CD4-positive, CD25-positive, alpha-beta regulatory T cell (primary cell): Measurements from ENCODE around the gene NFE2L3. TPM values are rescaled to one million over a fixed set of nuclear protein-coding genes. Genes with fewer than 3 reads are reported as not detected.
A peak's percentile ranks its signal among the peaks of the same experiment; 100 is the strongest.
"Not testable (repeated sequence)": the region's sequence is repeated elsewhere in the genome, so short reads cannot be mapped to it uniquely, and the experiment has no call there.

ENCODE experiments used
- ATAC-seq, 2 donors: fragments of 150-1000 bp; cut with Tn5 transposase; one replicate each; pipeline ENCODE4 v1.10.0; 2021; ENCODE audit warnings: low read depth in 2 of 2, moderate number of reproducible peaks in 2 of 2, moderate library complexity in 1 of 2
- DNase-seq, 3 donors: peaks; one replicate each; pipeline versions ENCODE4 v3.0.0 to v3.0.0-alpha.2; 2012 to 2022; ENCODE audit warnings: mixed read lengths in 1 of 3
- H3K27ac ChIP-seq: one replicate; pipeline ENCODE4 v1.7.0; 2013; ENCODE audit warnings: mild to moderate bottlenecking, low read length; ENCODE audit not compliant: insufficient read depth, poor library complexity, severe bottlenecking
- H3K27me3 ChIP-seq: one replicate; pipeline ENCODE4 v1.7.0; 2013; ENCODE audit warnings: low read length; ENCODE audit not compliant: control insufficient read depth, insufficient read depth
- H3K36me3 ChIP-seq: one replicate; pipeline ENCODE4 v1.7.0; 2013; ENCODE audit warnings: mild to moderate bottlenecking, low read length, moderate library complexity; ENCODE audit not compliant: control insufficient read depth, insufficient read depth
- H3K4me1 ChIP-seq: 2 replicates; pipeline ENCODE4 v1.7.0; 2013; ENCODE audit warnings: mild to moderate bottlenecking, low read length; ENCODE audit not compliant: insufficient read depth, control insufficient read depth, poor library complexity, severe bottlenecking
- H3K4me3 ChIP-seq: one replicate; pipeline ENCODE4 v1.7.0; 2013; ENCODE audit warnings: low read depth, mild to moderate bottlenecking, low read length, moderate library complexity
- H3K9me3 ChIP-seq, 2 experiments: 1 replicate in 1 of 2; 2 replicates in 1 of 2; pipeline ENCODE4 v1.7.0; 2013; ENCODE audit warnings: low read length in 2 of 2, mild to moderate bottlenecking in 1 of 2, moderate library complexity in 1 of 2; ENCODE audit not compliant: control insufficient read depth in 2 of 2
- H3K27ac Mint-ChIP-seq, 3 donors: one replicate each; pipeline ENCODE4 v1.8.0; 2020 to 2022; ENCODE audit warnings: mild to moderate bottlenecking in 3 of 3, mixed read lengths in 3 of 3, moderate library complexity in 2 of 3
- H3K27me3 Mint-ChIP-seq: one replicate; pipeline ENCODE4 v1.8.0; 2022; ENCODE audit warnings: mild to moderate bottlenecking, mixed read lengths
- H3K36me3 Mint-ChIP-seq: one replicate; pipeline ENCODE4 v1.8.0; 2020; ENCODE audit warnings: mixed read lengths
- H3K4me1 Mint-ChIP-seq, 4 donors: one replicate each; pipeline ENCODE4 v1.8.0; 2020 to 2022; ENCODE audit warnings: mixed read lengths in 4 of 4, mild to moderate bottlenecking in 1 of 4
- H3K4me3 Mint-ChIP-seq, 4 donors: one replicate each; pipeline ENCODE4 v1.8.0; 2020 to 2022; ENCODE audit warnings: mild to moderate bottlenecking in 4 of 4, mixed read lengths in 4 of 4, moderate library complexity in 3 of 4
- H3K9me3 Mint-ChIP-seq, 7 donors: one replicate each; pipeline ENCODE4 v1.8.0; 2020 to 2022; ENCODE audit warnings: mixed read lengths in 7 of 7, mild to moderate bottlenecking in 3 of 7, moderate library complexity in 2 of 7
- polyA plus RNA-seq, 4 donors: library from polyadenylated mRNA; unstranded; fragments of 300-500 nt; fragmentation: Illumina TruSeq; gene quantifications; one replicate each; pipeline ENCODE4 v1.2.3, GENCODE V29; 2021
- total RNA-seq: library from RNA; stranded (reverse); gene quantifications from one replicate; pipeline ENCODE4 v1.2.3, GENCODE V29; 2022

NFE2L3 gene
- total and polyA plus RNA-seq, 5 donors from 2014 or later, result 8.8 to 13.9 (median 12.8) TPM

DNA sequence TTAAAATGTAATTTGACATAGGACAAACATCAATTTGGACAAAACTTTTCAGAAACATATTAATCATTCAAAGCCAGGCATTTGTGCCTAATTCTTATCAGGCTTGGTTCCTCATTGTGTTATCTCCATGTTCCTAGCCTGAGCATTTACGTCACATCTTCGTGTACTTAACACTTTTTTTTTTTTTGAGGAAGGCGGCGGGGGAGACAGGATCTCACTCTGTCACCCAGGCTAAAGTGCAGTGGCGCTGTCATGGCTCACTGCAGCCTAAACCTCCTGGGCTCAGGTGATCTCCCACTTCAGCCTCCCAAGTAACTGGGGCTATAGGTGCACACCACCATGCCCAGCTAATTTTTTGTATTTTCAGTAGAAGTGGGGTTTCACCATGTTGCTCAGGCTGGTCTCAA lies 28.8 kb downstream of the NFE2L3 start:
- ATAC-seq (no peak), DNase-seq (no peak)
- Mint-ChIP-seq H3K27ac (peak overlapping the region in 1 of 3 donors; percentile 33), H3K4me3 (no peak overlapping the region), H3K9me3 (peaks cover 0 to 1% (median 0%) of the 10 kb centered on the region in 7 donors), H3K27me3 (no peaks in the 10 kb centered on the region), H3K4me1 (peaks cover 19 to 71% (median 46%) of the 10 kb centered on the region in 4 donors), H3K36me3 (peaks cover 27% of the 10 kb centered on the region)
- Histone ChIP-seq H3K27me3 (no peaks in the 10 kb centered on the region), H3K9me3 (no peaks in the 10 kb centered on the region), H3K27ac (no peak overlapping the region), H3K36me3 (peaks cover 4% of the 10 kb centered on the region), H3K4me1 (peaks cover 4% of the 10 kb centered on the region), H3K4me3 (no peak overlapping the region)

DNA sequence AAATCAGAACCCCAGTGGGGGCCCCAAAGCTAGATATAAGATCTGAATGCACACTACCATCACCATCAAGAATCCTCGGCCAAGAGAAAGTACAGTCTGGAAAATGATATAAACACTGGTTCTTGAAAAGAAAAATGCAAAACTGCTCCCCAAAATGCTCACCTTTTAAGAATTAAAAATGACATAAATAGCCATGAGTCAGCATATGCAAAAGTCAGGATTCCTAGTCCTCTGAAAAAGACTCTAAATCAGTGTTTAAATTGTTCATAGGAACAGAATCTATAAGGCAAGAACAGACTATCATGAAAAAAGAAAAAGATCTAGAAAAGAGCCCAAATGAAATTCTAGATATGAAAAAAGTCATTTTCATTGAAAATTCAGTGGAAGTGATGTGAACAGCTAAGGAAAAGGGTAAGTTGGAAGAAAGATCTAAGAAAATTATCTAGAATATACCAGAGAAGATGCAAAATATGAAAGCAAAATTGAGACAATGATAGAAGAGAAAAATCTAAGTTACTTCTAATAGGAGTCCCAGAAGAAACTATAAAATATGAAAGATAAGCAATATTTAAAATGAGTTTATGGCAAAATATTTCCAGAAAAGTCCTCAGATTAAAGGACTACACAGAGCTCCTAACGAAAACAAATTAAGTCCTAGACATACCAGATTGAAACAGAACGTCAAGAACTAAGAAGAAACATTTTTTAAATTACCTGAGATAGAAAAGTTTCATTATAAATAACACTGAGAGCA lies 29.7 kb downstream of the NFE2L3 start:
- Mint-ChIP-seq H3K9me3 (peaks cover 0 to 1% (median 0%) of the 10 kb centered on the region in 7 donors), H3K27me3 (no peaks in the 10 kb centered on the region), H3K27ac (peak overlapping the region in 1 of 3 donors; percentile 67), H3K36me3 (peaks cover 27% of the 10 kb centered on the region), H3K4me3 (no peak overlapping the region), H3K4me1 (peaks cover 22 to 77% (median 52%) of the 10 kb centered on the region in 4 donors)
- Histone ChIP-seq H3K36me3 (peaks cover 9% of the 10 kb centered on the region), H3K9me3 (no peaks in the 10 kb centered on the region), H3K27me3 (no peaks in the 10 kb centered on the region), H3K4me3 (no peak overlapping the region), H3K4me1 (peaks cover 7% of the 10 kb centered on the region), H3K27ac (no peak overlapping the region)
- no peak for ATAC-seq
- DNase-seq, result no peak

GRCh38 chr7:26182283-26182682 lies 30.3 kb downstream of the NFE2L3 start:
- H3K36me3 ChIP-seq, result peaks cover 9% of the 10 kb centered on the region
- no peak overlapping the region for H3K27ac ChIP-seq
- H3K9me3 ChIP-seq, result no peaks in the 10 kb centered on the region
- Mint-ChIP-seq H3K36me3 (peaks cover 29% of the 10 kb centered on the region), H3K27ac (peak overlapping the region in 1 of 3 donors; percentile 76), H3K4me1 (peaks cover 27 to 79% (median 58%) of the 10 kb centered on the region in 4 donors), H3K27me3 (no peaks in the 10 kb centered on the region), H3K9me3 (peaks cover 0 to 1% (median 0%) of the 10 kb centered on the region in 7 donors), H3K4me3 (no peak overlapping the region)
- H3K27me3 ChIP-seq, result no peaks in the 10 kb centered on the region
- ATAC-seq (no peak), DNase-seq (no peak)
- H3K4me1 ChIP-seq, result peaks cover 14% of the 10 kb centered on the region
- H3K4me3 ChIP-seq, result no peak overlapping the region

GRCh38 chr7:26182706-26183105 lies 30.7 kb downstream of the NFE2L3 start:
- Mint-ChIP-seq H3K27ac (peak overlapping the region in 2 of 3 donors; percentile 24 to 76), H3K4me1 (peaks cover 31 to 80% (median 61%) of the 10 kb centered on the region in 4 donors), H3K4me3 (no peak overlapping the region), H3K36me3 (peaks cover 32% of the 10 kb centered on the region), H3K9me3 (peaks cover 0 to 1% (median 0%) of the 10 kb centered on the region in 7 donors), H3K27me3 (no peaks in the 10 kb centered on the region)
- no peak for DNase-seq
- H3K27me3 ChIP-seq, result no peaks in the 10 kb centered on the region
- no peak for ATAC-seq
- no peak overlapping the region for H3K4me3 ChIP-seq
- no peaks in the 10 kb centered on the region for H3K9me3 ChIP-seq
- H3K27ac ChIP-seq, result no peak overlapping the region
- peaks cover 9% of the 10 kb centered on the region for H3K36me3 ChIP-seq
- H3K4me1 ChIP-seq, result peaks cover 18% of the 10 kb centered on the region

GRCh38 chr7:26183545-26184280 lies 31.7 kb downstream of the NFE2L3 start:
- H3K36me3 ChIP-seq, result peaks cover 18% of the 10 kb centered on the region
- Mint-ChIP-seq H3K4me1 (peaks cover 31 to 85% (median 61%) of the 10 kb centered on the region in 4 donors), H3K36me3 (peaks cover 30% of the 10 kb centered on the region), H3K4me3 (peak overlapping the region in 1 of 4 donors; percentile 30), H3K9me3 (peaks cover 0 to 1% (median 0%) of the 10 kb centered on the region in 7 donors), H3K27me3 (no peaks in the 10 kb centered on the region), H3K27ac (peak overlapping the region in 2 of 3 donors; percentile 54 to 55)
- DNase-seq (no peak), ATAC-seq (no peak)
- no peak overlapping the region for H3K4me3 ChIP-seq
- H3K27ac ChIP-seq, result no peak overlapping the region
- H3K27me3 ChIP-seq, result no peaks in the 10 kb centered on the region
- peaks cover 19% of the 10 kb centered on the region for H3K4me1 ChIP-seq
- no peaks in the 10 kb centered on the region for H3K9me3 ChIP-seq

DNA sequence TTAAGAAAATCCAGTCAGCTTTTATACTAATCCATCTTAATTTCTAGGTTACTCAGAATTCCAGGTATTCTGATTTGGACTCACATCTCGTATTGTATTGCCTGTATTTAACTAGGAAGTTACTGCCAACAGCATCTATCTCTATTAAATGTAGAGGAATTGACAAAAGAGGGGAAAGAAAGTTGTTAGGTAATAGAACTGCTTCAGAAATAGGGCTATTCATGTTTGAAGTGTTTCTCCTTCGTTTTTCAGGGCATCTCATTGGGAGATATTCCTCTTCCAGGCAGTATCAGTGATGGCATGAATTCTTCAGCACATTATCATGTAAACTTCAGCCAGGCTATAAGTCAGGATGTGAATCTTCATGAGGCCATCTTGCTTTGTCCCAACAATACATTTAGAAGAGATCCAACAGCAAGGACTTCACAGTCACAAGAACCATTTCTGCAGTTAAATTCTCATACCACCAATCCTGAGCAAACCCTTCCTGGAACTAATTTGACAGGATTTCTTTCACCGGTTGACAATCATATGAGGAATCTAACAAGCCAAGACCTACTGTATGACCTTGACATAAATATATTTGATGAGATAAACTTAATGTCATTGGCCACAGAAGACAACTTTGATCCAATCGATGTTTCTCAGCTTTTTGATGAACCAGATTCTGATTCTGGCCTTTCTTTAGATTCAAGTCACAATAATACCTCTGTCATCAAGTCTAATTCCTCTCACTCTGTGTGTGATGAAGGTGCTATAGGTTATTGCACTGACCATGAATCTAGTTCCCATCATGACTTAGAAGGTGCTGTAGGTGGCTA lies 32.5 kb downstream of the NFE2L3 start:
- H3K36me3 ChIP-seq, result peaks cover 25% of the 10 kb centered on the region
- not testable (repeated sequence) for H3K4me3 ChIP-seq, H3K9me3 ChIP-seq, H3K9me3 Mint-ChIP-seq, DNase-seq, H3K27me3 ChIP-seq, H3K27me3 Mint-ChIP-seq, ATAC-seq, H3K27ac ChIP-seq
- Mint-ChIP-seq H3K36me3 (peaks cover 33% of the 10 kb centered on the region), H3K27ac (peak overlapping the region; percentile 12 to 55 (median 12)), H3K4me1 (peaks cover 31 to 88% (median 66%) of the 10 kb centered on the region in 4 donors), H3K4me3 (peak overlapping the region in 1 of 4 donors; percentile 18)
- H3K4me1 ChIP-seq, result peaks cover 22% of the 10 kb centered on the region

DNA sequence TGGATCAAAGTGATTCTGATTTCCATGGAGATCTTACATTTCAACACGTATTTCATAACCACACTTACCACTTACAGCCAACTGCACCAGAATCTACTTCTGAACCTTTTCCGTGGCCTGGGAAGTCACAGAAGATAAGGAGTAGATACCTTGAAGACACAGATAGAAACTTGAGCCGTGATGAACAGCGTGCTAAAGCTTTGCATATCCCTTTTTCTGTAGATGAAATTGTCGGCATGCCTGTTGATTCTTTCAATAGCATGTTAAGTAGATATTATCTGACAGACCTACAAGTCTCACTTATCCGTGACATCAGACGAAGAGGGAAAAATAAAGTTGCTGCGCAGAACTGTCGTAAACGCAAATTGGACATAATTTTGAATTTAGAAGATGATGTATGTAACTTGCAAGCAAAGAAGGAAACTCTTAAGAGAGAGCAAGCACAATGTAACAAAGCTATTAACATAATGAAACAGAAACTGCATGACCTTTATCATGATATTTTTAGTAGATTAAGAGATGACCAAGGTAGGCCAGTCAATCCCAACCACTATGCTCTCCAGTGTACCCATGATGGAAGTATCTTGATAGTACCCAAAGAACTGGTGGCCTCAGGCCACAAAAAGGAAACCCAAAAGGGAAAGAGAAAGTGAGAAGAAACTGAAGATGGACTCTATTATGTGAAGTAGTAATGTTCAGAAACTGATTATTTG lies 33.3 kb downstream of the NFE2L3 start:
- Histone ChIP-seq H3K36me3 (peaks cover 31% of the 10 kb centered on the region), H3K4me3 (peak overlapping the region; percentile 4), H3K27me3 (no peaks in the 10 kb centered on the region), H3K27ac (peak overlapping the region; percentile 51), H3K4me1 (peaks cover 23% of the 10 kb centered on the region), H3K9me3 (no peaks in the 10 kb centered on the region)
- Mint-ChIP-seq H3K9me3 (peaks cover 0 to 1% (median 0%) of the 10 kb centered on the region in 7 donors), H3K36me3 (peaks cover 38% of the 10 kb centered on the region), H3K4me1 (peaks cover 28 to 86% (median 68%) of the 10 kb centered on the region in 4 donors), H3K27ac (peak overlapping the region; percentile 10 to 59 (median 54)), H3K27me3 (no peaks in the 10 kb centered on the region), H3K4me3 (peak overlapping the region in 1 of 4 donors; percentile 22)
- ATAC-seq (peak; percentile 22), DNase-seq (no peak)
